ENCODE data around the gene COL25A1.

DNA sequence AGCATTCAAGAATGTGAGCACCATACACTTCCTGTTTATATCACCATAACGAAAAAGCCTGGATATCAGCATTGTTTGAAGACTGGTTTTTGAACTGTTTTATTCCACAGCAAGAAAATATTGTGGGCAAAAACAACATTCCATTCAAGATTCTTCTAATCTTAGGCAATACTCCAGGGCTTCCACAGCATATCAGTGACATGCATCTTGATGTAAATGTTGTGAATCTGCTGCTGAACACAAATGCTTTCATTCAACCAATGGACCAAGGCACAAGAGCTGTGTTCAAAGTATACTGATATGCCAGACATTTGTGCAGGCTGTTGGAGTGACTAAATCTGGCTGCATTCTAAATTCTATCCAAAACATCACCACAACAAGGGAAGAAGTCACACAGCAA, 279.5 kb downstream of the COL25A1 start:
- TF ChIP-seq, protein P1, sequence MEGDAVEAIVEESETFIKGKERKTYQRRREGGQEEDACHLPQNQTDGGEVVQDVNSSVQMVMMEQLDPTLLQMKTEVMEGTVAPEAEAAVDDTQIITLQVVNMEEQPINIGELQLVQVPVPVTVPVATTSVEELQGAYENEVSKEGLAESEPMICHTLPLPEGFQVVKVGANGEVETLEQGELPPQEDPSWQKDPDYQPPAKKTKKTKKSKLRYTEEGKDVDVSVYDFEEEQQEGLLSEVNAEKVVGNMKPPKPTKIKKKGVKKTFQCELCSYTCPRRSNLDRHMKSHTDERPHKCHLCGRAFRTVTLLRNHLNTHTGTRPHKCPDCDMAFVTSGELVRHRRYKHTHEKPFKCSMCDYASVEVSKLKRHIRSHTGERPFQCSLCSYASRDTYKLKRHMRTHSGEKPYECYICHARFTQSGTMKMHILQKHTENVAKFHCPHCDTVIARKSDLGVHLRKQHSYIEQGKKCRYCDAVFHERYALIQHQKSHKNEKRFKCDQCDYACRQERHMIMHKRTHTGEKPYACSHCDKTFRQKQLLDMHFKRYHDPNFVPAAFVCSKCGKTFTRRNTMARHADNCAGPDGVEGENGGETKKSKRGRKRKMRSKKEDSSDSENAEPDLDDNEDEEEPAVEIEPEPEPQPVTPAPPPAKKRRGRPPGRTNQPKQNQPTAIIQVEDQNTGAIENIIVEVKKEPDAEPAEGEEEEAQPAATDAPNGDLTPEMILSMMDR (conservative IDR thresholded peaks at IDR 0.05; ENCODE audit: low read depth, low read length) = no peak
- TF ChIP-seq EZH2 (IDR thresholded peaks at IDR 0.05; ENCODE audit: borderline replicate concordance, low read depth, low read length, poor library complexity, severe bottlenecking) = no peak
